Measurements from ENCODE around the gene POU6F2.

The POU6F2 gene

GRCh38 chr7:39421251-39421650, 443.5 kb downstream of the POU6F2 start:
- TF ChIP-seq CTCF (IDR thresholded peaks at IDR 0.05; ENCODE audit: low read depth, low read length, missing control alignments): no peak
- no peak for DNase-seq (ENCODE audit: low read depth)
- no peak overlapping the region for H3K4me3 ChIP-seq (ENCODE audit: low read depth, low read length)

GRCh38 chr7:39421661-39422060, 444.0 kb downstream of the POU6F2 start:
- no peak for TF ChIP-seq CTCF (IDR thresholded peaks at IDR 0.05; ENCODE audit: low read depth, low read length, missing control alignments)
- H3K4me3 ChIP-seq (ENCODE audit: low read depth, low read length): no peak overlapping the region
- no peak for DNase-seq (ENCODE audit: low read depth)

- H3K4me3 ChIP-seq (ENCODE audit: low read depth, low read length): no peak overlapping the region
- TF ChIP-seq CTCF (IDR thresholded peaks at IDR 0.05; ENCODE audit: low read depth, low read length, missing control alignments): no peak
- DNase-seq (ENCODE audit: low read depth): no peak
Observed at GRCh38 chr7:39428221-39428620, 450.5 kb downstream of the POU6F2 start.

- TF ChIP-seq CTCF (IDR thresholded peaks at IDR 0.05; ENCODE audit: low read depth, low read length, missing control alignments): no peak
- DNase-seq (ENCODE audit: low read depth): no peak
- no peak overlapping the region for H3K4me3 ChIP-seq (ENCODE audit: low read depth, low read length)
Observed at GRCh38 chr7:39429421-39429820, 451.7 kb downstream of the POU6F2 start.

- no peak overlapping the region for H3K4me3 ChIP-seq (ENCODE audit: low read depth, low read length)
- DNase-seq (ENCODE audit: low read depth): no peak
- TF ChIP-seq CTCF (IDR thresholded peaks at IDR 0.05; ENCODE audit: low read depth, low read length, missing control alignments): no peak
Observed at GRCh38 chr7:39430441-39430840, 452.7 kb downstream of the POU6F2 start.

GRCh38 chr7:39430909-39431641, 453.4 kb downstream of the POU6F2 start:
- H3K4me3 ChIP-seq (ENCODE audit: low read depth, low read length): no peak overlapping the region
- no peak for DNase-seq (ENCODE audit: low read depth)
- no peak for TF ChIP-seq CTCF (IDR thresholded peaks at IDR 0.05; ENCODE audit: low read depth, low read length, missing control alignments)

- DNase-seq (ENCODE audit: low read depth): no peak
- H3K4me3 ChIP-seq (ENCODE audit: low read depth, low read length): no peak overlapping the region
- TF ChIP-seq CTCF (IDR thresholded peaks at IDR 0.05; ENCODE audit: low read depth, low read length, missing control alignments): no peak
Observed at GRCh38 chr7:39432368-39432767, 454.7 kb downstream of the POU6F2 start.
